Stimulated activated CD4-positive, alpha-beta T cell treated with anti-CD3 and anti-CD28 coated beads, Interleukin-15, amount 100 ng/mL, for 24 hours (primary cell): ENCODE measurements around the gene CHCHD6.

Experiments used
- DNase-seq: peaks from one replicate; pipeline ENCODE4 v3.0.0-alpha.2; 2020

CHCHD6 gene

DNA sequence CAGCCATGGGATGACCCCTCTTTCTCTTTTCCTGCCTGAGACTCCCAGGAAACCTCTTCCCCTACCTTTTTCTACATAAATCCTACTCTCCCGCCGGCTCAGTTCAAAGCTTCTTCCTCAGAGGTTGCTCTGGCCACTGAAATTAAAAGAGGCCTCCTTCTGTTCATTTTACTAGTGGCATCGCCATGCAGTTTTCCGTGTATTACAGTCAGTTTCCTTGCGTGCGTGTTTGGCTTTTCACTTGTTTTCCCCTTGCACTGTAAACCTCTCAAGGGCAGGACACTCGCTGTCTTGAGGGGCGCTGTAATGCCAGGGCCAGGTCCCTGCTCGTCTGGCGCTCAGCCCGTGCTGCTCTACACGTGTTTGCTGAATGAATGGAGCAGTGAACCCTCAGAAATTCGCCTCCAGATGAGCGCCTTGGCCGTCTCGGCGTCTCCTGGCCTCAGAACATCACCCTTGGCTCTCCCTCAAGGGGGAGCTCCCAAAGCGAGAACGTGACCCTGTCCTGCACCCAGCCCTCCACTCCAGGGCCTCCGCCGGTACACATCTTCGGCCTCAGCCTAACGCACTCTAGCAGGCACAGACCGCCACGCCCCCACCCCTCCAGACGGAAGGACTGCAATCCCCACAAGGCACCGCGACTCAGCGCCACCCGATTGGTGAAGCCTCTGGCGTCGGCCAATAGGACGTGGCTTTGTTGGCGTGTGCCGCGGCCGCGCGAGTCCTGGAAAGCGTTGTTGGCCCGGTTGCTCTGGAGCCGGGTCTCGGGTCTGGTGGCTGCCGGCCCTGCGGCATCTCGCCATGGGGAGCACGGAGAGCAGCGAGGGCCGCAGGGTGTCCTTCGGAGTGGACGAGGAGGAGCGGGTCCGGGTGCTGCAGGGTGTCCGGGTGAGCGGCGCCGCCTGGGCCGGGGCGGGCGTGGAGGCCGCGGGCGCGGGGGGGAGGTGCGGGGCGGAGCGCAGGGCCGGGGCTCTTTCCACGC is at the start of gene CHCHD6:
Gene CHCHD6, plus strand, starts transcription at position 729 of the 982 bp plus-strand sequence. Its CDS starts 73 bp downstream, at position 802.
- peak; percentile 98 for DNase-seq

GRCh38 chr3:126654571-126655383 is 49.3 kb upstream of the CHCHD6 start, which contains the start of gene TXNRD3:
TSS of gene TXNRD3 (minus strand) at chr3:126655124.
- DNase-seq = peak; percentile 90

DNA sequence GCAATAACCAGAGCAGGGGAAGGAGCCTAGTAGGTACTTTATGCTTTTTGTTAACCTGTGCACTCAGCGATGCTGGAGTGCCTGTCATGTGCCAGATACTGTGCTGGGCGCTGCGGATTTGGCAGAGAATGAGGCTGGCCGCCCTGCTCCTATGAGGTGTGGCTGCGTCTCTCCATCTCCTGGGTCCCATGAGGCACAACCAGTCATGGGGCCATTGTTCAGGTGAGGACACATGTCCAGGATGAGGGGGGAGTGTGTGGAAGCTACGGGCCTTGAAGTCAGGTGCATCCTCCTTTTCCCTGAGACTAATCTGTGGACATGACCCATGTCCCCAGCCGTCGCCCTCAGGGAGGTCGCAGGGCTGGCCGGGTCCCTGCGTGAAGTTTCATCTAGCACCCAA is 48.2 kb upstream of the CHCHD6 start:
- no peak for DNase-seq

- no peak for DNase-seq
These were observed 47.5 kb upstream of the CHCHD6 start for GRCh38 chr3:126656371-126657134.

- DNase-seq = no peak
These were observed 46.1 kb upstream of the CHCHD6 start for GRCh38 chr3:126657901-126658300.

DNA sequence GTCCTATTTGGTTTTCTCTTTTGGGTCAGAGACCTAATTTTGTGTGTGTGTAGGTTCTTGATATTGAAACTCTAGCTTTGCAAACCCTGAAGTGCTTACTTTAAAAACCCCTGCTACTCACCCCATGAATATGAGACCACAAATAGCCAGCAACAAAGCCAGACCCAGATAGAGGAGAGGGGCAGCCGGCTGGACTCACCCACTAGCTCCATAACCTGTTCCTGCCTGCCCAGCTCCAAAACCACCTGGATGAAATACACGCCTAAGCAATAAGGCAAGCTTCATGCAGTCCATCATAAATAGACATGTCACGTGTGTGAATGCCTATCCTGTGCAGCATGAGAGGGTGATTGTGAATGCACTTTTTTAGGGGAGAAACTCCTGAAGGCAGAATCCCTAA is 45.5 kb upstream of the CHCHD6 start:
- DNase-seq = no peak

DNA sequence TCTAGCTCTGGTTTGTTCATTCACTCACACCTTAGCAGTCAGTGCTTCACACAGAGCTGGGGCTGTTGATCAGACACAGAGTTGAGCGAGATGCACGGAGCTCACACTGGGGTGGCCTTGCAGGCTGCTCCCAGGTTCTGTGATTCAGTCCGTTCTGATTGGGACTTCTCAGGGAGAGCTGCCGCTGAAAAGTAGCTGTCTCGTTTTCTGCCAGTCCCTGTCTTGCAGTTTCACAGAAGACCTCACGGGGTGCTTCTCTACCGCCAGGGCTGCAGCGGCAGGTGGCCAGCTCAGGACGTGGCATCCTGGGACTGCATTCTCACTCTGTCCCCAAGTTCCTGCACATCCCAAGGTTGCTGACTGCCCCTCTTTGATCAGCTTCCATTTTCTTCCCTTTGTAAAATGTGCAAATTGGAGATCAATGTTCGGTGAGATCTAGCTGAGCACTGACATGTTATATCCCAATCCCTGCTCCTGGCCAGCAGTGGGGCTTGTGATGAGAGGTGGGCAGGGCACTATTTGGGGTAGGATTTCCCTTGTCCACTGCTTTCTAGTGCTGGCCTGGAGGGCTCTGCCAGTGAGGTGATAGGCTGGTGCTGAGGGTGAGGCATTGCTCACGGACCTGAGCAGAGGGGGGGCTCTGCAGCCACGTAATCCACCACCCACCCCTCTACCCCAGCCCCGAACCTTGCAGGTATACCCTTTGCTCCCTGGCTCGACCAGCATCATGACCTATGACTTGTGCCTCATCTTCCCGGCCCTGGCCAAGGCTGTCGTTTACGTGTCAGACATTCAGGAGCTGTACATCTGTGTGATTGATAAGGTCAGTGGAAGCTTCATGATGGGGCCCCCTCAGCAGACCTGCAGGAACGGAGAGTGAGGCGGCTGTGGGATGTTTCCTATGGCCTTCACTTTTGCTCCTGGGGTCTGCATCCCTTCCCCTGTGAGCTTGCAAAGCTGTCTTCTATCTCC is 43.8 kb upstream of the CHCHD6 start:
- DNase-seq = no peak

GRCh38 chr3:126661532-126662364 is 42.3 kb upstream of the CHCHD6 start:
- no peak for DNase-seq

DNA sequence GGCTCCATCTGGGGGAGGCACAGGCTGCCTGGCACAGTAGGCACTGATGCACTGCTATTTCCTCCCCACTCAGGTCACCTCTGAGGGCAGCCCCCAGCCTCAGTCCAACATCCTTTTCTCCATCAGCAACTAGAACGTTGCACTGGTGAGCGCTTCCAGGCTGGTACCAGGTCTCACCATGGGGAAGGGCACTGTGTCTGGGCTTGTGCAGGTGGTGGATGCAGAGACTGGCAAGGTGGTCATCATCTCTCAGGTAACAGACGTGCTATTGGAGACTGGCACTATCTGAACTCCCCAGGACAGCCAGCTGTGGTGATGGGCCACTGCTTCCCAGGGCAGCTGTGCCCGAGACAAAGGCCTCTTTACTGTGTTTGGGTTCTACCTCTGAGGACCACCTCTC is 40.8 kb upstream of the CHCHD6 start:
- DNase-seq = no peak

DNA sequence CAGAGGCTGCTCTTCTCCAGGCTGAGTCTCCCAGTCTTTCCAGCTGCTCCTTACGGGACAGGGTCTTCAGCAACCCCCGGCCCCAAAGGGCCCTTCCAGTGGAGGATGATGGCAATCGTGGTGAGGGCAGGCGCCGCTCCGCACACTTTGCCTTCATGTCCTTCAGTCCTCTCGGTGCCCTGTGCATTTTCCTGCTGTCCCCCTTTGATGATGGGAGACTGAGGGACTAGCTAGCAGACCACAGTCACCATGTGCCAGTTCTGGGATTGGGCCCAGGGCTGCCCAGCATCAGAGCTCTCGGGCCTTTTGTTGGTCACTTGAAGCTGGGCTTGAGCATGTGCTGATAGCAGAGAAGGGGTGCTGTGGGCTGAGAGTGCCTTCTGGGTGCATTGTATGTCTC is 40.3 kb upstream of the CHCHD6 start:
- DNase-seq = no peak

GRCh38 chr3:126664591-126665214 is 39.3 kb upstream of the CHCHD6 start:
- no peak for DNase-seq

DNA sequence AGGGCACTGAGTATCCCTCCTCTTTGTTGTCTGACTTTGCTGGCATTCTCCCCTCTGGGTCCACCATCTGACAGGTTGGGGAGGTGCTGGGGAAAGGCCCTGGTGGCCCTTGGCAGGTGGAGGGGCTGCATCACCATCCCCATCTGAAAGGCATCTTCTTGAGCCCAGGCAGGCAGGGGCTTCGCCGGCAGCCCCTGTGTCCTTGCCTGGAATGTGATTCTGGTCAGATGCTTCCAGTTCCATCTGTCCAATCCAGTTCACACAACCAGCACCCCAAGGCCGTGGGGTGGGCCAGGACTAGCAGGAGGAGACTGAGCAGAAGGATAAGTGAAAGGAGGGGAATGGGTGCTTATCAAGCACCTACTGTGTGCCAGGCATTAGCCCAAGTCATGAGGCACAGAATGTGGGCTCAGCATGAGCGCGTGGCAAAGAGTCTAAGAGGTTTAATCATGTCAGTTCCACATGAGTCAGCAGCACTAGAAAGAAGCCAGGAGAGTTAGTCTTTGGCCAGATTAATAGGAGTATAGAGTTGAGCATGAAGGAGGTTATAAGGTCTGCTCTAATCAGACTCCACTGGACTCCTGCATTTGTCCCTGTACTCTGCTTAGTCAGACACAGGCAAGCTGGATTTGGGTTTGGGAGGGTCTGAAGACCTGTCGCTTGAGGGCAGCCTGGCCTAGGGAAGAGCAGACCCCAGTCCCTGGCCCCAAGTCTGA is 38.7 kb upstream of the CHCHD6 start:
- no peak for DNase-seq

GRCh38 chr3:126665959-126666657 is 37.9 kb upstream of the CHCHD6 start:
- DNase-seq = no peak

GRCh38 chr3:126666658-126667528 is 37.1 kb upstream of the CHCHD6 start:
- DNase-seq = no peak

- no peak for DNase-seq
These were observed 36.2 kb upstream of the CHCHD6 start for GRCh38 chr3:126667631-126668449.

DNA sequence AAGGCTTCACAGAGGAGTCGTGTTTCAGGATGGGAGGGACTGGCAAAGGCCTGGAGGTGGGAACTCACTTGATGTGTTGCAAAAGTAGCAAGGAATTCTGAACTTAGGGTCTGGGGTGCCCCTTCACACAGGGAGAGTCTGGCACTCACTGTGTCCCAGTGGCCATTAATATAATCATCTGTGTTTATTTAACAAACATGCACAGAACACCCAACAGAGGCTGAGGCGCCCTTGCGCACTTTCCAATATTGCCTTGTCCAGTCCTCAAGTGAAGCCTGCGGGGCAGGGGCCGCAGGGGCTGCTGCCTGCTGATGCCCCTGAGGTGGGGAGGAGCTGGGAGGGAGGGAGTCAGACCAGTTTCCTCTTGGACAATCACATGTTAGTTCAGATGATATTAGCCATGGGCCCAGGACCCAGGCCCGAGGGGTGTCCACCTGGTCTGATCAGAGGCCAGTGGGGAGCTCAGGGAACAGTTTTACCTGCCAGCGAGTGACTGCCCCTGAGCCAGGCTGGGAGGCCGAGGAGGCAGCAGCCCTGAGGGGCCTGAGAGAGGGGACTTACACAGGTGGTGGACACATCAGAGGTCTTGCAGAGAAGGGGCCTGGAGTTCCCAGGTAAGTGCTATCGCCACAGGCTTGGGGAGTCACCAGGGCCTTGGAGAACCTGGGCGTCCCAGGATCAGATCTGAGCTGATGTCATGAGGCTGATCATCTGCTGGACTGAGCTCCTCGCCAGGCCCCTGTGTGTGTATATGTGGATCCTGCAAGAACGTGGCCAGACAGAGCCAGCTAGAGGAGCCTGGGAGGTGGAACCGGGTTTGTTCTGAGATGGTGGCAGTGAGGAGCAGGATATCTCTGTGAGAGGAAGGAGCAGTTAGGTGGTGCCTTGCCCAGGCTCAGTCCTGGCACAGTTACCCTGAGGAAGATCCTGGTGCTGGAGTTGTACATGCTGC is 35.3 kb upstream of the CHCHD6 start:
- no peak for DNase-seq
